Gastrocnemius medialis (tissue), 4 donors: Measurements from ENCODE around the gene CDRT4.

Experiments used
- POLR2A ChIP-seq, 2 donors: fragments of 450-650 bp; IDR thresholded peaks; one replicate each; pipeline ENCODE4 v1.6.1; 2017; ENCODE audit warnings: antibody characterized with exemption in 2 of 2, mild to moderate bottlenecking in 2 of 2, moderate library complexity in 2 of 2
- TF ChIP-seq, protein P1 (sequence below), 5 experiments: fragments of 450-650 bp in 3 of 5; fragments of 200-600 bp in 2 of 5; sonication (generic) in 2 of 5; IDR thresholded peaks in 4 of 5; conservative IDR thresholded peaks in 1 of 5; 1 replicate in 4 of 5; 2 replicates in 1 of 5; pipeline ENCODE4 v1.5.1; 2016 to 2019; ENCODE audit warnings: antibody characterized with exemption in 5 of 5, mild to moderate bottlenecking in 3 of 5, moderate library complexity in 3 of 5

DNA sequence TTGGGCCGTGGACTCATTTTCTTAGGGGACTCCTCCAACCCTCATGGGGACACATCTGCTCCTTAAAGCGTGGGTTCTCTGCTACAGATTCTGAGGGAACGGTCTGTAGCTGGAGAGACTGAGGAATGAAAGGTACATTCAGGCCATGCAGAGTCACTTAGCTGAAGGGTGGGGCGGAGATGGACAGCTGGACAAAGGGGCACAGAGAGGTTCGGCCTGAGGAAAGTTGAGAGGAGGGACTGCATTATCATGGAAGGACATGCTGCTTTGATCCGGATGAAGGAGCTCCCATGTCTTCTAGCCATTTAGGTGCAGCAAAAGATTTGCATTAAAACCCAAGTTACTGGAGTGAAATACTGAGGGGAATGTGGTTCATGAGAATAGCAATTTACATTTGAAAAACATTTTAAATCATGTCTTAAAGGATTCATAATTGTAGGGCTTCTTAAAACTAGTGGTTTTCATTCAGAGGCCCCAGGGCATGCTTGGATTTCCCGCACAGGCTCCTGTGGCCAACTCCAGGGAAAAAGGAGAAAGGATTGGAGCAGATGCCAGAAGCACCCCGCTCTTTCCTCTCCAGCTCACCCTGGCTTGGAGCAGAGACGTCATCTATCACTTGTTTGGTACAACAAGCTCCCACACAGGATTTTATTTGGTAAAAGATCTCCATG, 54.2 kb downstream of the CDRT4 start:
- TF ChIP-seq, protein P1, sequence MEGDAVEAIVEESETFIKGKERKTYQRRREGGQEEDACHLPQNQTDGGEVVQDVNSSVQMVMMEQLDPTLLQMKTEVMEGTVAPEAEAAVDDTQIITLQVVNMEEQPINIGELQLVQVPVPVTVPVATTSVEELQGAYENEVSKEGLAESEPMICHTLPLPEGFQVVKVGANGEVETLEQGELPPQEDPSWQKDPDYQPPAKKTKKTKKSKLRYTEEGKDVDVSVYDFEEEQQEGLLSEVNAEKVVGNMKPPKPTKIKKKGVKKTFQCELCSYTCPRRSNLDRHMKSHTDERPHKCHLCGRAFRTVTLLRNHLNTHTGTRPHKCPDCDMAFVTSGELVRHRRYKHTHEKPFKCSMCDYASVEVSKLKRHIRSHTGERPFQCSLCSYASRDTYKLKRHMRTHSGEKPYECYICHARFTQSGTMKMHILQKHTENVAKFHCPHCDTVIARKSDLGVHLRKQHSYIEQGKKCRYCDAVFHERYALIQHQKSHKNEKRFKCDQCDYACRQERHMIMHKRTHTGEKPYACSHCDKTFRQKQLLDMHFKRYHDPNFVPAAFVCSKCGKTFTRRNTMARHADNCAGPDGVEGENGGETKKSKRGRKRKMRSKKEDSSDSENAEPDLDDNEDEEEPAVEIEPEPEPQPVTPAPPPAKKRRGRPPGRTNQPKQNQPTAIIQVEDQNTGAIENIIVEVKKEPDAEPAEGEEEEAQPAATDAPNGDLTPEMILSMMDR (IDR thresholded peaks at IDR 0.05 in 4 of 5, conservative IDR thresholded peaks at IDR 0.05 in 1 of 5): no peak
- no peak for TF ChIP-seq POLR2A (IDR thresholded peaks at IDR 0.05)
